ENCODE measurements around the gene REPS1. TPM values are rescaled to one million over a fixed set of nuclear protein-coding genes. Genes with fewer than 3 reads are reported as not detected.

The REPS1 gene
- total RNA-seq, 2 donors from 2014 or later, result 29.7 to 35.2 TPM

- H3K4me3 ChIP-seq, result no peak overlapping the region
- H3K4me1 ChIP-seq, result peaks cover 0 to 11% of the 10 kb centered on the region in 2 donors
- no peaks in the 10 kb centered on the region for H3K9me3 ChIP-seq
- no peaks in the 10 kb centered on the region for H3K27me3 ChIP-seq
- no peak for DNase-seq (ENCODE audit: low spot score)
- TF ChIP-seq, protein P1, sequence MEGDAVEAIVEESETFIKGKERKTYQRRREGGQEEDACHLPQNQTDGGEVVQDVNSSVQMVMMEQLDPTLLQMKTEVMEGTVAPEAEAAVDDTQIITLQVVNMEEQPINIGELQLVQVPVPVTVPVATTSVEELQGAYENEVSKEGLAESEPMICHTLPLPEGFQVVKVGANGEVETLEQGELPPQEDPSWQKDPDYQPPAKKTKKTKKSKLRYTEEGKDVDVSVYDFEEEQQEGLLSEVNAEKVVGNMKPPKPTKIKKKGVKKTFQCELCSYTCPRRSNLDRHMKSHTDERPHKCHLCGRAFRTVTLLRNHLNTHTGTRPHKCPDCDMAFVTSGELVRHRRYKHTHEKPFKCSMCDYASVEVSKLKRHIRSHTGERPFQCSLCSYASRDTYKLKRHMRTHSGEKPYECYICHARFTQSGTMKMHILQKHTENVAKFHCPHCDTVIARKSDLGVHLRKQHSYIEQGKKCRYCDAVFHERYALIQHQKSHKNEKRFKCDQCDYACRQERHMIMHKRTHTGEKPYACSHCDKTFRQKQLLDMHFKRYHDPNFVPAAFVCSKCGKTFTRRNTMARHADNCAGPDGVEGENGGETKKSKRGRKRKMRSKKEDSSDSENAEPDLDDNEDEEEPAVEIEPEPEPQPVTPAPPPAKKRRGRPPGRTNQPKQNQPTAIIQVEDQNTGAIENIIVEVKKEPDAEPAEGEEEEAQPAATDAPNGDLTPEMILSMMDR (IDR thresholded peaks at IDR 0.05), result no peak
- no peak overlapping the region for H3K27ac ChIP-seq
- peaks cover 54% of the 10 kb centered on the region for H3K36me3 ChIP-seq
These were observed 75.7 kb downstream of the REPS1 start for GRCh38 chr6:138912308-138912707.

- H3K36me3 ChIP-seq, result peaks cover 65% of the 10 kb centered on the region
- TF ChIP-seq, protein P1 (IDR thresholded peaks at IDR 0.05), result no peak
- peaks cover 0 to 11% of the 10 kb centered on the region in 2 donors for H3K4me1 ChIP-seq
- no peak for DNase-seq (ENCODE audit: low spot score)
- H3K9me3 ChIP-seq, result no peaks in the 10 kb centered on the region
- no peaks in the 10 kb centered on the region for H3K27me3 ChIP-seq
- no peak overlapping the region for H3K4me3 ChIP-seq
- peak overlapping the region in 1 of 2 donors; percentile 3 for H3K27ac ChIP-seq
These were observed 78.1 kb downstream of the REPS1 start for GRCh38 chr6:138909975-138910374.

- H3K36me3 ChIP-seq, result peaks cover 64% of the 10 kb centered on the region
These were observed 78.5 kb downstream of the REPS1 start for GRCh38 chr6:138909511-138909910.

DNA sequence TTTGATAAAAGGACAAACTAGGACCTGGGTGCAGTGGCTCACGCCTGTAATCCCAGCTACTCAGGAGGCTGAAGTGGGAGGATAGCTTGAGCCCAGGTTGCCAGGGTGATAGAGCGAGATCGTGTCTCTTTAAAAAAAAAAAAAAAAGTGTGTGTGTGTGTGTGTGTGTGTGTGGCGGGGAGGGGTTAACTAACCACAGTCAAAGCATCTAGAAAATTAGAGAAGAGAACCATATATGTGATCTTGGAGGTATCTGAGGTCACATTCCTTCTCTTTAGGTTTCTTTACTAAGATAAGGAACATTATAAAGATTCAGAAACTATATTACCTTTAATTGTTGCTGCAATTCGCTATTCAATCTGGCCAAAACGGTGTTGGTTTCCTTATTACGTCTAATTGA, 80.9 kb downstream of the REPS1 start:
- DNase-seq (ENCODE audit: low spot score), result no peak
- Histone ChIP-seq H3K9me3 (no peaks in the 10 kb centered on the region), H3K4me3 (no peak overlapping the region), H3K27ac (no peak overlapping the region), H3K27me3 (no peaks in the 10 kb centered on the region), H3K36me3 (peaks cover 65% of the 10 kb centered on the region), H3K4me1 (peaks cover 0 to 11% of the 10 kb centered on the region in 2 donors)
- TF ChIP-seq, protein P1 (IDR thresholded peaks at IDR 0.05), result no peak

More at GRCh38 chr6:138909511-138909910, 78.5 kb downstream of the REPS1 start:
- Histone ChIP-seq H3K27me3 (no peaks in the 10 kb centered on the region), H3K27ac (peak overlapping the region in 1 of 2 donors; percentile 3), H3K4me1 (peaks cover 0 to 11% of the 10 kb centered on the region in 2 donors), H3K4me3 (no peak overlapping the region), H3K9me3 (no peaks in the 10 kb centered on the region)
- no peak for DNase-seq (ENCODE audit: low spot score)
- TF ChIP-seq, protein P1 (IDR thresholded peaks at IDR 0.05), result no peak

GRCh38 chr6:138897031-138897430, 91.0 kb downstream of the REPS1 start:
- no peaks in the 10 kb centered on the region for H3K27me3 ChIP-seq
- H3K9me3 ChIP-seq, result no peaks in the 10 kb centered on the region
- no peak overlapping the region for H3K27ac ChIP-seq
- peaks cover 13% of the 10 kb centered on the region for H3K36me3 ChIP-seq
- no peak for DNase-seq (ENCODE audit: low spot score)
- TF ChIP-seq, protein P1 (IDR thresholded peaks at IDR 0.05), result no peak
- H3K4me3 ChIP-seq, result no peak overlapping the region
- H3K4me1 ChIP-seq, result no peaks in the 10 kb centered on the region

DNA sequence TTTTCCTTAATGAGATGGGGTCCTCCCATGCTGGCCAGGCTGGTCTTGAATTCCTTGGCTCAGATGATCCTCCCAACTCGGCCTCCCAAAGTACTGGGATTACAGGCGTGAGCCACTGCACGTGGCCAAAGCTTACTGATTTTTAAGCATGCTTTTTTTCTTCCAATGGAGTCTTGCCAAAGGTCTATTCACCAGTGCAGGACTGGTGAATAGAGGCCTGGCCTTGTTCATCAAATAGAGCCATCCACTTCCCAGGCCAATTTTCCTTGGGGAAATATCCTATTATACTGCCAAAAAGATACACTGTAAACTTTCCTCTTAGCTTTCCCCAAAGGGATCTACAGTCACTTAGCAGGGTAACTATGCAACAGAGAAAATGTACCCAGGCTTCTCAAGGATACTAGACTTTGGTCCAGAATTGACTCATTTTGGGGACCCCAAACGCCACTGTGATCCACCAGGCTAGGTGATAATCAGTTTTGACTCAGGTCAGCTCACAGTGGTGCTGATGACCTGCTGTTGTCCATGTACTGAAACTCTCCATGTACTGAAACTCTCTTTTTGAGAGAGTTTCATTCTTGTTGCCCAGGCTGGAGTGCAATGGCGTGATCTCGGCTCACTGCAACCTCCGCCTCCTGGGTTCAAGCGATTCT, 91.8 kb downstream of the REPS1 start:
- no peak overlapping the region for H3K27ac ChIP-seq
- TF ChIP-seq, protein P1 (IDR thresholded peaks at IDR 0.05), result no peak

More for the DNA sequence above, 91.8 kb downstream of the REPS1 start:
- Histone ChIP-seq H3K4me1 (no peaks in the 10 kb centered on the region), H3K36me3 (peaks cover 7% of the 10 kb centered on the region), H3K4me3 (no peak overlapping the region), H3K27me3 (no peaks in the 10 kb centered on the region), H3K9me3 (no peaks in the 10 kb centered on the region)
- no peak for DNase-seq (ENCODE audit: low spot score)
